Osteoblast (primary cell): ENCODE results near the gene DCAF8. TPM values are rescaled to one million over a fixed set of nuclear protein-coding genes. Genes with fewer than 3 reads are reported as not detected.

Source experiments
- DNase-seq: peaks from one replicate; pipeline ENCODE4 v3.0.0; 2011; ENCODE audit warnings: low spot score, mixed read lengths; ENCODE audit not compliant: insufficient read length; ENCODE audit errors: missing footprints
- H2AFZ ChIP-seq: 2 replicates; pipeline ENCODE4 v1.6.0; 2011; ENCODE audit warnings: mild to moderate bottlenecking, low read length
- H3K27ac ChIP-seq: 2 replicates; pipeline ENCODE4 v1.5.1; 2011; ENCODE audit warnings: mild to moderate bottlenecking, low read depth, low read length, moderate library complexity
- H3K27me3 ChIP-seq: 2 replicates; pipeline ENCODE4 v1.6.0; 2012; ENCODE audit warnings: mild to moderate bottlenecking, control low read depth, inconsistent platforms, low read length, moderate library complexity; ENCODE audit not compliant: insufficient read depth
- H3K36me3 ChIP-seq: 2 replicates; pipeline ENCODE4 v1.5.1; 2011; ENCODE audit warnings: mild to moderate bottlenecking, low read length, control low read depth, moderate library complexity; ENCODE audit not compliant: insufficient read depth
- H3K4me1 ChIP-seq: 2 replicates; pipeline ENCODE4 v1.5.1; 2011; ENCODE audit warnings: mild to moderate bottlenecking, low read length, control low read depth, moderate library complexity; ENCODE audit not compliant: insufficient read depth
- H3K4me2 ChIP-seq: 2 replicates; pipeline ENCODE4 v1.6.0; 2011; ENCODE audit warnings: mild to moderate bottlenecking, low read length; ENCODE audit not compliant: insufficient read depth
- H3K4me3 ChIP-seq: fragments of 200-600 bp; sonication (generic); 3 replicates; pipeline ENCODE4 v1.5.1; 2012; ENCODE audit warnings: mild to moderate bottlenecking, low read length, inconsistent platforms; ENCODE audit not compliant: insufficient read depth
- H3K79me2 ChIP-seq: 2 replicates; pipeline ENCODE4 v1.6.0; 2012; ENCODE audit warnings: mild to moderate bottlenecking, low read length, control low read depth, inconsistent platforms; ENCODE audit not compliant: insufficient read depth
- H3K9me3 ChIP-seq: 2 replicates; pipeline ENCODE4 v1.5.1; 2011; ENCODE audit warnings: low read depth, low read length, control low read depth
- H4K20me1 ChIP-seq: 2 replicates; pipeline ENCODE4 v1.6.0; 2012; ENCODE audit warnings: mild to moderate bottlenecking, low read length, control low read depth; ENCODE audit not compliant: insufficient read depth
- total RNA-seq: library from RNA; depleted of rRNA; stranded (reverse); fragments of >200 nt; gene quantifications from 2 replicates; pipeline ENCODE4 v1.2.3, GENCODE V29; 2012
- TF ChIP-seq, protein P1 (sequence below): IDR thresholded peaks from 2 replicates; pipeline ENCODE4 v1.5.1; 2011; ENCODE audit warnings: mild to moderate bottlenecking, low read depth, low read length, moderate library complexity; ENCODE audit errors: extremely low read depth

The DCAF8 gene
- total RNA-seq, 1 donor: 107 TPM

DNA sequence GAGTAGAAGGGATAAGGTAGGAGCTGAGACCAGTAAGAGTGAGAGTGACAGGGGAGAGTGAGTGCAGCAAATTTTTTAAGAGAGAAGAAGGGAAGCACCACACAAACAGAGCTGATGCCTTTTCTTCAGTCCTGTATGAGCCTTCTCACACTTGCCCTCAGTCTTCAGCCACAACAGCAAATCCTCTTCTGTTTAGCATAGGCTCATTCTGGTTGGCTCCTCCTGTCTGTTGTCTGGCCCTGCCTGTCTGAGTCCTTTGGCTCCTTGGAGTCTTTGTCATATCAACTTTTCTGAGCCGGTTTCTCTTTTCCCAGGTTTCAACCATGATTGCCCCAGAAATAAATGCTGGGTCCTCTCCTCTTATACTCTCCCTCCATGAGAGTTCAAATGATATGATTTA, 84.7 kb downstream of the DCAF8 start:
- Histone ChIP-seq H3K9me3 (no peaks in the 10 kb centered on the region), H2AFZ (no peak overlapping the region), H3K36me3 (no peaks in the 10 kb centered on the region), H3K4me2 (no peak overlapping the region), H3K27ac (no peak overlapping the region), H3K4me3 (no peak overlapping the region), H3K79me2 (no peaks in the 10 kb centered on the region), H3K27me3 (peaks cover 24% of the 10 kb centered on the region), H3K4me1 (no peaks in the 10 kb centered on the region), H4K20me1 (no peaks in the 10 kb centered on the region)
- DNase-seq: no peak
- TF ChIP-seq, protein P1, sequence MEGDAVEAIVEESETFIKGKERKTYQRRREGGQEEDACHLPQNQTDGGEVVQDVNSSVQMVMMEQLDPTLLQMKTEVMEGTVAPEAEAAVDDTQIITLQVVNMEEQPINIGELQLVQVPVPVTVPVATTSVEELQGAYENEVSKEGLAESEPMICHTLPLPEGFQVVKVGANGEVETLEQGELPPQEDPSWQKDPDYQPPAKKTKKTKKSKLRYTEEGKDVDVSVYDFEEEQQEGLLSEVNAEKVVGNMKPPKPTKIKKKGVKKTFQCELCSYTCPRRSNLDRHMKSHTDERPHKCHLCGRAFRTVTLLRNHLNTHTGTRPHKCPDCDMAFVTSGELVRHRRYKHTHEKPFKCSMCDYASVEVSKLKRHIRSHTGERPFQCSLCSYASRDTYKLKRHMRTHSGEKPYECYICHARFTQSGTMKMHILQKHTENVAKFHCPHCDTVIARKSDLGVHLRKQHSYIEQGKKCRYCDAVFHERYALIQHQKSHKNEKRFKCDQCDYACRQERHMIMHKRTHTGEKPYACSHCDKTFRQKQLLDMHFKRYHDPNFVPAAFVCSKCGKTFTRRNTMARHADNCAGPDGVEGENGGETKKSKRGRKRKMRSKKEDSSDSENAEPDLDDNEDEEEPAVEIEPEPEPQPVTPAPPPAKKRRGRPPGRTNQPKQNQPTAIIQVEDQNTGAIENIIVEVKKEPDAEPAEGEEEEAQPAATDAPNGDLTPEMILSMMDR: no peak

DNA sequence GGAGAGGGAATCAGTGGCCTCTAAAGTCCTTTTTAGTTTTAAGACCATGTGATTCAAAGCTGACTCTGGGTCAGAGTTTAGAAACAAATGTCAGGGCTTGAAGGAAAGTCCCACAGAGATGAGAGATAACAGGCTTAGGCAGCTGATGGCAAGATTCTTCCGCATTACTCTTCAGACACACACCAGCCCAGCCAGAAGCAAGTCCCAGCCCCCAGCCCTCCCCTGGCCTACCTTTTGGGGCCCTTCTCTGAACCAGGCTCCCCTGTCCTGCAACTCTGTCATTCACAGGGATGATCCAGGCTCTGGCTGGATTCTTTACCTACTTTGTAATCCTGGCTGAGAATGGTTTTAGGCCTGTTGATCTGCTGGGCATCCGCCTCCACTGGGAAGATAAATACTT, 85.1 kb downstream of the DCAF8 start:
- TF ChIP-seq, protein P1: no peak
- Histone ChIP-seq H3K27me3 (peaks cover 24% of the 10 kb centered on the region), H3K4me2 (no peak overlapping the region), H4K20me1 (no peaks in the 10 kb centered on the region), H3K27ac (no peak overlapping the region), H3K36me3 (no peaks in the 10 kb centered on the region), H2AFZ (no peak overlapping the region), H3K79me2 (no peaks in the 10 kb centered on the region), H3K4me3 (no peak overlapping the region), H3K4me1 (no peaks in the 10 kb centered on the region), H3K9me3 (no peaks in the 10 kb centered on the region)
- DNase-seq: no peak

DNA sequence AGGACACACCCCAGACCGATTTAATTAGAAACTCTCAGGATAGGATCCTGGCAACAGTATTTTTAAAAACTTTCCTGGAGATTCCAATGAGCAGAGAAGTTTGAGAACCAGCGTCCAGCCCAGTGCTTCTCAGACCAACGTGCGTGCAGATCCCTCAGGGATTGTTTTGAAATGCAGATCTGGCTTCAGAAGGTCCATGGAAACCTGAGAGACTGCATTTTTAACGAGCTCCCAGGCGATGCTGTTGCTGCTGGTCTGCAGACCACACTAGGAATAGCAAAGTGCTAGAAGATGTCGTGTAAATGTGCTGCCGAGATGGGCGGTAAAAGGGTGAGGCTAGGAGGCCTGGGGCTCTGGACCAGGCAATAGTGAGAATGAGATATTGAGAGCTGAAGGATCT, 90.4 kb downstream of the DCAF8 start:
- Histone ChIP-seq H3K36me3 (no peaks in the 10 kb centered on the region), H4K20me1 (no peaks in the 10 kb centered on the region), H3K4me2 (no peak overlapping the region), H2AFZ (no peak overlapping the region), H3K4me1 (peaks cover 33% of the 10 kb centered on the region), H3K4me3 (no peak overlapping the region), H3K27ac (no peak overlapping the region), H3K9me3 (no peaks in the 10 kb centered on the region), H3K79me2 (no peaks in the 10 kb centered on the region), H3K27me3 (peaks cover 13% of the 10 kb centered on the region)
- TF ChIP-seq, protein P1: no peak
- no peak for DNase-seq

DNA sequence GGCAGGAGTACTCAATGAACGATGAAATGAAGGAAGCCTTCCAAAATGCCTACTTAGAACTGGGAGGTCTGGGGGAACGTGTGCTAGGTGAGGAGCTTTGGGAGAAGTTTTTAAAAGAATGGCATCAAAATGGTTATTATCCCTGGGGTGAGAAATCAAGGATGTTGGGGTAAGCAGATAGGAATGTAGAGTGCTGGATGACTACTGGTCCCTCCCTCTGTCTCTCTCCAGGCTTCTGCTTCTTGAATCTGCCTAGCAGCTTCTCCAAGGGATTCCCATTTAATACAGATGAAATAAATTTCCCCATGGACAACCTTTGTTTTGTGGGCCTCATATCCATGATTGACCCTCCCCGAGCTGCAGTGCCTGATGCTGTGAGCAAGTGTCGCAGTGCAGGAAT, 91.0 kb downstream of the DCAF8 start:
- peak; percentile 82 for DNase-seq
- H2AFZ ChIP-seq: no peak overlapping the region
- H3K4me1 ChIP-seq: peaks cover 33% of the 10 kb centered on the region
- H3K79me2 ChIP-seq: no peaks in the 10 kb centered on the region
- H3K36me3 ChIP-seq: no peaks in the 10 kb centered on the region
- no peak overlapping the region for H3K27ac ChIP-seq
- H3K4me3 ChIP-seq: no peak overlapping the region
- peak overlapping the region; percentile 8 for H3K4me2 ChIP-seq
- no peaks in the 10 kb centered on the region for H4K20me1 ChIP-seq
- TF ChIP-seq, protein P1: no peak
- H3K9me3 ChIP-seq: no peaks in the 10 kb centered on the region
- peaks cover 16% of the 10 kb centered on the region for H3K27me3 ChIP-seq
